ENCODE data around the gene NPC1. TPM values are rescaled to one million over a fixed set of nuclear protein-coding genes. Genes with fewer than 3 reads are reported as not detected.

The NPC1 gene
- total RNA-seq, 1 donor from 2014 or later, result 42.4 TPM

DNA sequence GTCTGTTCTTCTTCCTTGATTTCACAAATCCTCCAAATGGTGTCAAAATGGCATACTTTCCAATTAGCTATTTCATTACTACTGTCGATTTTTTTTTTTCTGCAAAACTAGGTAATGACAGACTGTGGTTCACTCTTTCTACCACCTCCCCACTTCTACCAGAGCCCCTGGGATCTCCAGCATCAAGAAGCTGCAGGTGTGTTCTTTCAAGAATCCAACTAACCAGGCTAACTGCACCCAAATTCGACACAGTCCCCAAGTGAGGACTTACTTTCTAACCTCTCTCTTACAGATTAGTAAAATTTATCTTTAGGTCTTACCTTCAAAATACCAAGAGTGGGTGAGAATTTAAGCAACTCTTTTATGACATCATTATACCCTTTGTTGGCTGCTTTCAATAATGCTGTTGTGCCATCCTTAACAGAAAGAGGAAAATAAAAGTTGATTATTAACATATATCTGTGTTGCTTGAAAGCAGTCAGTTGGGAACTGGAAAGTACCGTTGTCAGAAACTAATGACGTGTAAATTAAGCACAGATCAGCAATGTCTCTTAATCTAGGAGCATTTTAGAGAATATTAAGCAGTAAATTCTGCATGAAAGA is 31.2 kb upstream of the NPC1 start:
- no peak overlapping the region for H3K4me2 ChIP-seq (ENCODE audit: low read length)
- no peak for FAIRE-seq
- no peak overlapping the region for H2AFZ ChIP-seq (ENCODE audit: low read depth, low read length)
- no peak for DNase-seq (ENCODE audit: low read depth)
- H3K27ac ChIP-seq (ENCODE audit: low read depth, low read length), result no peak overlapping the region
- Mint-ChIP-seq H3K4me1 (ENCODE audit: low read depth, unreplicated experiment) (no peaks in the 10 kb centered on the region), H3K4me3 (ENCODE audit: unreplicated experiment) (no peak overlapping the region), H3K9me3 (ENCODE audit: unreplicated experiment) (peaks cover 3% of the 10 kb centered on the region), H3K27ac (ENCODE audit: unreplicated experiment) (no peak overlapping the region), H3K27me3 (ENCODE audit: low read depth, unreplicated experiment) (peaks cover 47% of the 10 kb centered on the region), H3K36me3 (ENCODE audit: low read depth, unreplicated experiment) (no peaks in the 10 kb centered on the region)
- no peak overlapping the region for H3K4me3 ChIP-seq (ENCODE audit: insufficient read depth, low read depth, low read length)
- H3K79me2 ChIP-seq (ENCODE audit: insufficient read depth, low read length), result no peaks in the 10 kb centered on the region
- H3K4me1 ChIP-seq (ENCODE audit: insufficient read depth, low read length), result peaks cover 7% of the 10 kb centered on the region
- no peaks in the 10 kb centered on the region for H3K9me3 ChIP-seq (ENCODE audit: insufficient read depth, low read depth, low read length)
- H3K36me3 ChIP-seq (ENCODE audit: insufficient read depth, low read length), result no peaks in the 10 kb centered on the region
- no peak overlapping the region for H3K9ac ChIP-seq (ENCODE audit: low read length)
- TF ChIP-seq EZH2 (IDR thresholded peaks at IDR 0.05; ENCODE audit: insufficient read depth, low read length) (no peak), CTCF (IDR thresholded peaks at IDR 0.05; ENCODE audit: insufficient read depth, low read depth, low read length) (no peak)
- H4K20me1 ChIP-seq (ENCODE audit: insufficient read depth, low read length), result no peaks in the 10 kb centered on the region
- H3K27me3 ChIP-seq (ENCODE audit: insufficient read depth, low read length), result peaks cover 34% of the 10 kb centered on the region

DNA sequence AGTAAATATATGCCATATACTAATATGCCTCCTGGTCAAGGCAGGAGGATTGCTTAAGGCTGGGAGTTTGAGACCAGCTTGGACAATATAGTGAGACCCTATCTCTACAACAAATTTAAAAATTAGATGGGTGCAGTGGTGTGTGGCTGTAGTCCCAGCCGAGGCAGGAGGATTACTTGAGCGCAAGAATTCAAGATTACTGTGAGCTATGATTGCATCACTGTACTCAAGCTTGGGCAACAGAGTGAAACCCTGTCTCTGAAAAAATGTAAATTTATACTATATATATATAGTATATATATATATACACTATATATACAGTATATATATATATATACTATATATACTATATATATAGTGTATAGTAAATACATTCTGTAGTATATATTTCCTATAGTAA is 30.0 kb upstream of the NPC1 start:
- peaks cover 3% of the 10 kb centered on the region for H3K9me3 Mint-ChIP-seq (ENCODE audit: unreplicated experiment)
- Histone ChIP-seq H3K27me3 (ENCODE audit: insufficient read depth, low read length) (peaks cover 25% of the 10 kb centered on the region), H3K4me3 (ENCODE audit: insufficient read depth, low read depth, low read length) (no peak overlapping the region), H3K36me3 (ENCODE audit: insufficient read depth, low read length) (no peaks in the 10 kb centered on the region), H3K9me3 (ENCODE audit: insufficient read depth, low read depth, low read length) (no peaks in the 10 kb centered on the region), H3K79me2 (ENCODE audit: insufficient read depth, low read length) (no peaks in the 10 kb centered on the region), H3K9ac (ENCODE audit: low read length) (no peak overlapping the region), H3K27ac (ENCODE audit: low read depth, low read length) (no peak overlapping the region), H2AFZ (ENCODE audit: low read depth, low read length) (no peak overlapping the region), H4K20me1 (ENCODE audit: insufficient read depth, low read length) (no peaks in the 10 kb centered on the region), H3K4me1 (ENCODE audit: insufficient read depth, low read length) (peaks cover 7% of the 10 kb centered on the region), H3K4me2 (ENCODE audit: low read length) (no peak overlapping the region)
- peaks cover 38% of the 10 kb centered on the region for H3K27me3 Mint-ChIP-seq (ENCODE audit: low read depth, unreplicated experiment)
- H3K4me3 Mint-ChIP-seq (ENCODE audit: unreplicated experiment), result no peak overlapping the region
- H3K36me3 Mint-ChIP-seq (ENCODE audit: low read depth, unreplicated experiment), result no peaks in the 10 kb centered on the region
- FAIRE-seq, result no peak
- H3K4me1 Mint-ChIP-seq (ENCODE audit: low read depth, unreplicated experiment), result no peaks in the 10 kb centered on the region
- no peak overlapping the region for H3K27ac Mint-ChIP-seq (ENCODE audit: unreplicated experiment)
- no peak for TF ChIP-seq CTCF (IDR thresholded peaks at IDR 0.05; ENCODE audit: insufficient read depth, low read depth, low read length)
- TF ChIP-seq EZH2 (IDR thresholded peaks at IDR 0.05; ENCODE audit: insufficient read depth, low read length), result no peak
- DNase-seq (ENCODE audit: low read depth), result no peak

- no peaks in the 10 kb centered on the region for H4K20me1 ChIP-seq (ENCODE audit: insufficient read depth, low read length)
- H3K27ac ChIP-seq (ENCODE audit: low read depth, low read length), result no peak overlapping the region
- no peaks in the 10 kb centered on the region for H3K4me1 Mint-ChIP-seq (ENCODE audit: low read depth, unreplicated experiment)
- no peaks in the 10 kb centered on the region for H3K36me3 ChIP-seq (ENCODE audit: insufficient read depth, low read length)
- H3K9me3 Mint-ChIP-seq (ENCODE audit: unreplicated experiment), result no peaks in the 10 kb centered on the region
- H3K27me3 ChIP-seq (ENCODE audit: insufficient read depth, low read length), result peaks cover 12% of the 10 kb centered on the region
- no peak overlapping the region for H3K4me3 Mint-ChIP-seq (ENCODE audit: unreplicated experiment)
- H3K79me2 ChIP-seq (ENCODE audit: insufficient read depth, low read length), result no peaks in the 10 kb centered on the region
- no peak overlapping the region for H3K9ac ChIP-seq (ENCODE audit: low read length)
- H3K27me3 Mint-ChIP-seq (ENCODE audit: low read depth, unreplicated experiment), result peaks cover 25% of the 10 kb centered on the region
- peaks cover 7% of the 10 kb centered on the region for H3K4me1 ChIP-seq (ENCODE audit: insufficient read depth, low read length)
- FAIRE-seq, result no peak
- TF ChIP-seq CTCF (IDR thresholded peaks at IDR 0.05; ENCODE audit: insufficient read depth, low read depth, low read length), result no peak
- no peak for TF ChIP-seq EZH2 (IDR thresholded peaks at IDR 0.05; ENCODE audit: insufficient read depth, low read length)
- no peak for DNase-seq (ENCODE audit: low read depth)
- no peaks in the 10 kb centered on the region for H3K36me3 Mint-ChIP-seq (ENCODE audit: low read depth, unreplicated experiment)
- H3K4me3 ChIP-seq (ENCODE audit: insufficient read depth, low read depth, low read length), result no peak overlapping the region
- no peak overlapping the region for H3K27ac Mint-ChIP-seq (ENCODE audit: unreplicated experiment)
- H3K4me2 ChIP-seq (ENCODE audit: low read length), result no peak overlapping the region
- no peaks in the 10 kb centered on the region for H3K9me3 ChIP-seq (ENCODE audit: insufficient read depth, low read depth, low read length)
- no peak overlapping the region for H2AFZ ChIP-seq (ENCODE audit: low read depth, low read length)
These were observed 28.6 kb upstream of the NPC1 start for GRCh38 chr18:23614891-23615290.

Measured in astrocyte (in vitro differentiated cells and primary cell).